GM12801 (cell line): ENCODE measurements around the gene FBXO7.

Experiments used
- CTCF ChIP-seq: IDR thresholded peaks from one replicate; pipeline ENCODE4 v1.5.1; 2011; ENCODE audit warnings: control low read depth; ENCODE audit not compliant: insufficient read length; ENCODE audit errors: extremely low read depth

Gene FBXO7

DNA sequence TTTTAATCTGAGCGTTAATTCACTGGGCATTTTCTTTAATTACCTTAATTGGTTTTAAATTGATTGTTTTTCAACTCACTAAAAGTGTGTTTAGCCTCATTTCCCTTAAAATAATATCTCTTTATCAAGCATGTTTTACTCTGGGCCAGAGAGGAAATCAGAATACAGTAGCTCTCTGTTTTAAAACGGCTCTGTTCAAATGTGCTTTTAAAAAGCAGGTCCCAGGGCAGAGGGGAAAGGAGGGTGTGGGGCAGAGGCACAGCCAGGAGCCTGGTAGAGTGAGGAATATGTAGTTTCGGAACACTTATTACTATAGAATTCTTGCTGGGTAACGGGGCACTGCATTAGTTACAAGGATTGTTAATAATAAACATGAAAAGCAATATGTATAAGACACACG, 47.6 kb downstream of the FBXO7 start:
- no peak for TF ChIP-seq CTCF

GRCh38 chr22:32527756-32528155, 53.1 kb downstream of the FBXO7 start:
- no peak for TF ChIP-seq CTCF

GRCh38 chr22:32528316-32528715, 53.7 kb downstream of the FBXO7 start:
- TF ChIP-seq CTCF = no peak

DNA sequence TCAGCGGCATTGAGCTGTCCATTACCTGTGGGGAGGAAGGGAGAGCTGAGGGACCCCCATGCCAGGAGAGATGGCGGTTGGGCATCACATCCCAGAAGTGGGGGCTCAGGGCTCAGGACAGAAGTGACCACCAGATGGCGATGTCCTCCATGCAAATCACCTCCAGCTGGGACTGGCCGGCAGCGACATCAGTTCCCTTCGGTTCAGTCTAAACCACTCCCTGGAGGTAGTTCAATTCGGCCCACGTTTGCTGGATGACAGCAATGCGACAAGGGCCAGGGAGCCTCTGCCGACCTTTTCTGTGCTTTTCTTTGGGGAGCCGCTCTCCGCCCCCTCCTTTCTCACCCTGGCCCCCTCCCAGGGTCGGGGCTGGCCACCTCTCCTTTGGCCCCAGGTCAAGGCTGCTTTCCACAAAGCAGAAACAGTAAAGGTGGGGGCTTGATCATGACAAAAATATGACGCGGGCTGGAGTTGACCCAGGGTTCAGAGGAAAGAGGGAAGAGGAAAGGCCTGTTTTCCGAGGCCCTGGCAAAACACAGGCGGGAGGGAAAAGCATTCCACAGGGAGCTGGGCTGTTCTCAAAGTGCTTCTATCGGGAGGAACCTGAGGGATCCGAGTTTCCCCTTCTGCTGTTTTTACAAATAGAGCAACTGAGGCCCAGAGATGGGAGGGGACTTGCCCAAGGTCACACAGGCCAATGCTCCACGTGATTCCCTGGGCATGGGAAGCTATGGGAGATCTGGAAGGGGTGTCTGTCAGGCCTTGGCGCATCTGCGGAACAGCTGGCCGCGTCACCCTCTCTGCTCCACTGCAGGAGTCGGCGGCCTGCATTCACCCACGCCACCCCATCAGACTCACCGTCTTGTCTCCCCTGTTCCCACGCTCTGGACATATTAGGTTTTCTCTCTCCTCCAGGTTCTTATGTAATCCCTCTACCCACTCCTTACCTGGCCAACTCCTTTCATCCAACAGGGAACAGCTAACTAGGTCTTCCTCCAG, 54.7 kb downstream of the FBXO7 start:
- no peak for TF ChIP-seq CTCF

DNA sequence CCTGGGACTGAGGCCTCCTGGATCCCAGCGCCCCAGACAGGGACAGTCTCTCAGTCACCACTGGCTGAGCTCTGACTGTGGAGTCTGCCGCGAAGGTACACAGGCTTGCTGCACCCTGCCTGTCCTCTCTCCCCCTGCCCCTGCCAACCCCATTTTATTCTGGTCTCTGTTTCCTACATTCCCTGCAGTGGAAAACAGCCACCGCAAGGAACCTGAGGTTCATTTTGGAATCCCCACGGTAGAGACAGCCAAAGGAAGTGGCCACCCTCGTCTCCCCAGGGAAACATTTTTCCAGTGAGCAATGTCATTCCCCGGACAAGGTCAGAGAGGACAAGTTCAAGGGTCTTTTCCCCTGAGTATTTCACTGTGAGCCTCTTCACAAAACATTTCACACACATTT, 56.6 kb downstream of the FBXO7 start:
- TF ChIP-seq CTCF = no peak

DNA sequence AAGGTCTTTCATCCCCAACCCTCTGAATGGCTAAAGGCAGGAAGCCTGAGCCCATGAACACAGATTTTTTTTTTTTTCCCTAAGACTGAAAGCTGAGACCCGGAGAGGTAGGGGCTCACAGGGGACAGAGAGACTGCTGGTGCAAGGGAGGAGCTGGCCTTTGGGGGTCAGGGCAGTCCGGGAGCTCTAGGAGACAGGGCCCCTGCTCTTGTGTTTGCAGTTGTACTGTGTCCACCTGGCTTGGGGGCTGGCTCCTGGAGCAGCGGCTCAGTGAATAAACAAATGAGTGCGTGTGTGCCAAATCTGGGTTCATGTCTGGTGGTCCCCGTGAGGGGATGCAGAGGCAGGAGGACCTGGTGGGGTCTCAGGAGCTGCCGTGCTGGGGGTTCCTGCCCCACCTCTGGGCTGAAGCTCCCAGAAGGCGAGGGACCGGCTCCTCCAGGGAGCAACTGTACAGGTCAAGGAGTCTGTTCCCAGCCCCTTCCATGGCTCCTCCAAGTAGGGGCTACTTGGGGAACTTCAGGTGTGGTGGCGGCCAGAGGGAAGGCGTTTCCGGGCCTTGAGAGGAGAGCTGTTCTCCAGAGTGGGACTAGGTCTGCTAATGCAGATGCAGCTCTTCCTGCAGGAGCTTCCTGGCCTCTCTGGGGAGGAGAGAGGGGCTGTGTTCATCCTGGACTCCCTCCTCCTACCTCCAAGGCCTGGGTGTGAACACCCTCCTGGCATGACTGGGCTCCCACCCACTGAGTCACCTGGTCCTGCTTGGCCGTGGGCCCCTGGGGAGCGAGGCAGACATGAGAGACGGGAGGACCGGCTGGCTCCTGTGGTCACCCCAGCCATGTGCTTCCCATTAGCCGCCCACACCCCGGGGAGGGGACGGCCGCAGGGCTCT, 57.6 kb downstream of the FBXO7 start:
- no peak for TF ChIP-seq CTCF

GRCh38 chr22:32532820-32533128, 58.2 kb downstream of the FBXO7 start:
- TF ChIP-seq CTCF = no peak
